ENCODE results near the gene CDC42BPG.

GRCh38 chr11:64863391-64864060 lies 19.1 kb upstream of the CDC42BPG start:
- no peak for TF ChIP-seq RAD21 (IDR thresholded peaks at IDR 0.05; ENCODE audit: low read depth)
- no peak for TF ChIP-seq POLR2A (IDR thresholded peaks at IDR 0.05; ENCODE audit: borderline replicate concordance, extremely low read depth, insufficient read depth, insufficient read length)
- TF ChIP-seq CTCF (IDR thresholded peaks at IDR 0.05 in 2 of 3, conservative IDR thresholded peaks at IDR 0.05 in 1 of 3; ENCODE audit: borderline replicate concordance in 1 of 3, insufficient read depth in 1 of 3, low read depth in 2 of 3, low read length in 2 of 3), result no peak
- no peak for TF ChIP-seq YY1 (IDR thresholded peaks at IDR 0.05; ENCODE audit: extremely low read depth, insufficient replicate concordance, low read depth, low read length)
- no peak for TF ChIP-seq CEBPB (IDR thresholded peaks at IDR 0.05; ENCODE audit: low read depth)
- TF ChIP-seq EZH2 (IDR thresholded peaks at IDR 0.05), result no peak
- no peak for TF ChIP-seq ZNF274 (IDR thresholded peaks at IDR 0.05; ENCODE audit: low read depth, low read length)
- no peak for TF ChIP-seq CBX3 (IDR thresholded peaks at IDR 0.05; ENCODE audit: low read depth)
- TF ChIP-seq TCF7L2 (IDR thresholded peaks at IDR 0.05; ENCODE audit: borderline replicate concordance, extremely low read depth, insufficient read depth, insufficient read length), result no peak
- no peak for TF ChIP-seq ELF1 (IDR thresholded peaks at IDR 0.05; ENCODE audit: borderline replicate concordance, low read depth)
